Measurements from ENCODE around the gene IFT88.

IFT88 gene

DNA sequence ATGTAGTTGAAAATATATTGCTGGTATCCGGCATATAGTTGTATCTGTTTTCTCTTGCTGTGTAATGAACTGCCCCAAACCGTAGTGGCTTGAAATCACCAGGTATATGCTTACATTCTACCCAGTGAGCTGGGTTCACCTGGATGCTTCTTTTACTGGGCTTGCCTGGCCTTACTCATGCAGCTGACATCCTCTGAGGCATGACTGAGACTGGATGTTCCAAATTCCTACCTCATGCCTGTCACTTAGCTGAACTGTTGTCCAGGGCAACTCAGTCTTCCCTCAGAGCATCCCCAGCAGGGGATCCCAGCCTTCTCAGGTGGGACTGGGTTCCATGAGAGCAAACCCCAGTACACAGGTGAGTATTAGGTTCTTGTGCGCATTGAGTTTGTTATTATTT lies 66.8 kb downstream of the IFT88 start:
- no peak for DNase-seq (ENCODE audit: low read depth)
- no peak overlapping the region for H3K4me3 ChIP-seq (ENCODE audit: low read depth, low read length)
- TF ChIP-seq, protein P1, sequence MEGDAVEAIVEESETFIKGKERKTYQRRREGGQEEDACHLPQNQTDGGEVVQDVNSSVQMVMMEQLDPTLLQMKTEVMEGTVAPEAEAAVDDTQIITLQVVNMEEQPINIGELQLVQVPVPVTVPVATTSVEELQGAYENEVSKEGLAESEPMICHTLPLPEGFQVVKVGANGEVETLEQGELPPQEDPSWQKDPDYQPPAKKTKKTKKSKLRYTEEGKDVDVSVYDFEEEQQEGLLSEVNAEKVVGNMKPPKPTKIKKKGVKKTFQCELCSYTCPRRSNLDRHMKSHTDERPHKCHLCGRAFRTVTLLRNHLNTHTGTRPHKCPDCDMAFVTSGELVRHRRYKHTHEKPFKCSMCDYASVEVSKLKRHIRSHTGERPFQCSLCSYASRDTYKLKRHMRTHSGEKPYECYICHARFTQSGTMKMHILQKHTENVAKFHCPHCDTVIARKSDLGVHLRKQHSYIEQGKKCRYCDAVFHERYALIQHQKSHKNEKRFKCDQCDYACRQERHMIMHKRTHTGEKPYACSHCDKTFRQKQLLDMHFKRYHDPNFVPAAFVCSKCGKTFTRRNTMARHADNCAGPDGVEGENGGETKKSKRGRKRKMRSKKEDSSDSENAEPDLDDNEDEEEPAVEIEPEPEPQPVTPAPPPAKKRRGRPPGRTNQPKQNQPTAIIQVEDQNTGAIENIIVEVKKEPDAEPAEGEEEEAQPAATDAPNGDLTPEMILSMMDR (IDR thresholded peaks at IDR 0.05; ENCODE audit: low read depth, low read length, missing control alignments): no peak

DNA sequence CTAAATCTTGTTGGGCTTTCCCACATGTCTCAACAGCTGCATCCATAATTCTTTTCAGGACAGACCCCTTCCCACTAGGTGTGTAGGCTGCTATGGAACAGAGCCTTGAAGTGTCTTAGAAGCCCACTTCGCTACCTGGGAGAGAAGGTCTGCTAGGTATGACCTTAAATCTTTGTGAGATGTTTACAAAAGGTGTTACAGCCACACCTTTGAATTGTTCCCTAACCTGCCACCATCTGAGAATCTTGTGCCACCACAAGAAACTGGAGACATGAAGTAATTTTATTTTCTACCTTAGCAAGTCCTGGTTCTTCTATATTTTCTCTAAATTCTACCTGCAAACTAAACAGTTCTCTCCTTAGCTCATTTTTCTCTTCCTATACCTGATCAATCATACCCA lies 69.1 kb downstream of the IFT88 start:
- TF ChIP-seq, protein P1 (IDR thresholded peaks at IDR 0.05; ENCODE audit: low read depth, low read length, missing control alignments): no peak
- DNase-seq (ENCODE audit: low read depth): no peak
- no peak overlapping the region for H3K4me3 ChIP-seq (ENCODE audit: low read depth, low read length)

DNA sequence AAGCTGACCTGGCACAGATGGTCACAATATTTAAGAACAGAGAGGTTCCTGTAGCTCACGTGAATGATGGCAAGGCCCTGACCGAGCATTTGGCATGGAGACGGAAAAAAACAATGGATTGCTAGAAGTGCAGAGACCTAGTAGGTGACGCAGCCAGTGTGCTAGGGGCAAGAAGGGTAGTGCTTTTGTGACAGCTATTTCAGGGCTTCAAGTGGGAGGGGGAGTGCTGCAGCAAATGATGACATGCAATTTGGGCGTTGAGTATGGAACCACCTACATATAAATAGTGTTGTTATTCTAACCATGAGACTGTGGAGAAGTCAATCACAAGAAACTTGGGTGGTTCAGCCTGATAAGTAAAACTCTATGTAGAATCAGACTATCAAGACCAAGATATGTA lies 70.9 kb downstream of the IFT88 start:
- TF ChIP-seq, protein P1 (IDR thresholded peaks at IDR 0.05; ENCODE audit: low read depth, low read length, missing control alignments): no peak
- DNase-seq (ENCODE audit: low read depth): no peak
- H3K4me3 ChIP-seq (ENCODE audit: low read depth, low read length): no peak overlapping the region

DNA sequence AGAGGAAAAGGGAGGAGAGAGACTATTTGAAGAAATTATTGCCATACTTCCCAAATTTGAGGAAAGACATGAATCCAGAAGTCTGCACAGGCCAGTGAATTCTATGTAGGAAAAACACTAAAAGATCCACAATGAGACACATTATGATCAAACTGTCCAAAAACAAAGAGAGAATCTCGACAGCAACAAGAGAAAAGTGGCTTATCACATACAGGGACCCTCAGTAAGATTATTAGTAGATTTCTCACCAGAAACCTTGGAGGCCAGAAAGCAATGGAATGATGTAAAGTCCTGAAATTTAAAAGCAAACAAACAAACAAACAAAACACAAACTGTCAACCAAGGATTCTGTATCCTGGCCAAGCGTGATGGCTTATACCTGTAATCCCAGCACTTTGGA lies 80.8 kb downstream of the IFT88 start:
- no peak for DNase-seq (ENCODE audit: low read depth)
- no peak overlapping the region for H3K4me3 ChIP-seq (ENCODE audit: low read depth, low read length)
- TF ChIP-seq, protein P1 (IDR thresholded peaks at IDR 0.05; ENCODE audit: low read depth, low read length, missing control alignments): no peak

DNA sequence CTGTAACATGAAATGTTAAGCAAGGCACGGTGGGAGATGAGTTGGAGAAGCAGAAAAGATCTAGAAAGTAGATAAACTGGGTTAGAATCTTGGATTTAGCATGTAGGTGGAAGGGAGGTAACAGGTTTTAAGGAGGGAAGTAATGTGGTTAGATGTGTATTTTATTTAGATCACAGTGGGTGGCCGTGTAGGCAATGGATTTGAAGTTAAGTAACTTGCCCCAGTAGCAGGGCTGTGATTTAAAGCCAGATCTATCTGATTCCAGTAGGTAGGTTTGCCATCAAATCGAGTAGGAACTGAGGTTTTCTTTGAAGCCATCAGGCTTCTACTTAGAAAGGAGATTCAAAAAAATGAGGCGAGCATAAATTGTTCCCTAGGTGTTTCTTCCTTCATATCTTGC lies 86.0 kb downstream of the IFT88 start:
- DNase-seq (ENCODE audit: low read depth): no peak
- TF ChIP-seq, protein P1 (IDR thresholded peaks at IDR 0.05; ENCODE audit: low read depth, low read length, missing control alignments): no peak
- no peak overlapping the region for H3K4me3 ChIP-seq (ENCODE audit: low read depth, low read length)

DNA sequence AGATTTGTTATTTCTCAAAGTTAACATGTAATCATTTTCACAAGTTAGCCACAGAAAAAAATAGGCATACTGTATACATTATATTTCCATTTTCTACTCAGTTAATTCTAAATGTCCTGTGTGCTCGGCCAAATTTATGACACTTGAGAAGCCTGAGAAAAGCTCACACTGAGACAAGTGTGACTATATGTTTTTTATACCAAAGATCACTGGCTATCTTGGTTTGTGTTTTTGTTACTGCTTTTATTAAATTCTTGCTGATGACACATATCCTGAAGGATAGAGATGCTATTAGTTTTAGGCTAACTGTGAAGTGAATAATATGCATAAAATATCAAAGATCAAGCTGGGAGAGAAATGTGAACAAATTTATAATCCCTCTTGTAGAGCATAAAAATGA lies 87.2 kb downstream of the IFT88 start:
- no peak for DNase-seq (ENCODE audit: low read depth)
- H3K4me3 ChIP-seq (ENCODE audit: low read depth, low read length): no peak overlapping the region
- TF ChIP-seq, protein P1 (IDR thresholded peaks at IDR 0.05; ENCODE audit: low read depth, low read length, missing control alignments): no peak

DNA sequence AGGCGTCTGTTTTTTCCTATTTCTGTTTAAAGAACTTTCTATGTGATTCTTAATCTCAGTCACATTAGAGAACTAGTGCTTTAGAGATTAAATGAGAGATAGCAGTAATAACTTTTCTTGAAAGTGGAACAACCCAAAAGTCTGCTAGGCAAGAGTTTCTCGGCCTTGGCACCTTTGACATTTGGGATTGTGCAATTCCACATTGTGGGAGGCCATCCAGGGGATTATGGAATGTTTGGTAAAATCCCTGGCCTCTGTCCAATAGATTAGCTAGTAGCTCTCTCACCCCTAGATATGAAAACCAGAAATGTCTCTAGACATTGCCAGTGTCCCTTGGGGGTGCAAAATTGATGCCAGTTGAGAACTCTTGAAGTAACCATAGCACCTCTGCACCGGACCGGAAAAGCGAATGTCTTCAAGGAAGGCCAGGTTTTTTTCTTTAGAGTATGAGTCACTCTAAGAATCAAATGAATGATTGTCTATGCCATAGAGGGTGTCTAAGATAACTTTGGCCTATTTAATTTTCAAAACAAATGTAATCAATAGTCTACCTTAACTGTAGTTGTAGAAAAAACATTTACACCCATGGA lies 91.6 kb downstream of the IFT88 start:
- no peak for DNase-seq (ENCODE audit: low read depth)
- TF ChIP-seq, protein P1 (IDR thresholded peaks at IDR 0.05; ENCODE audit: low read depth, low read length, missing control alignments): no peak
- H3K4me3 ChIP-seq (ENCODE audit: low read depth, low read length): no peak overlapping the region
